BJ (cell line): ENCODE measurements around the gene MPRIP. TPM values are rescaled to one million over a fixed set of nuclear protein-coding genes. Genes with fewer than 3 reads are reported as not detected.
"Not testable (repeated sequence)": the region's sequence is repeated elsewhere in the genome, so short reads cannot be mapped to it uniquely, and the experiment has no call there.

Experiments used
- CTCF ChIA-PET: fragments of 350-600 bp; formaldehyde crosslinking; extraction: SDS; loops from one replicate; lab custom pipeline; 2021; ENCODE audit warnings: antibody characterized with exemption, inconsistent platforms; lab: Yijun Ruan, JAX
- POLR2A ChIA-PET: fragments of 300-600 bp; sonication (Branson Sonifier 250); formaldehyde crosslinking; extraction: SDS; loops from one replicate; lab custom pipeline; 2021; ENCODE audit warnings: antibody characterized with exemption; lab: Charles Lee
- DNase-seq: peaks from one replicate; pipeline ENCODE4 v3.0.0-alpha.2; 2011; ENCODE audit warnings: low read depth
- H3K27me3 ChIP-seq: 2 replicates; pipeline ENCODE4 v1.6.0; 2011; ENCODE audit warnings: low read length; ENCODE audit not compliant: control insufficient read depth, insufficient read depth
- H3K36me3 ChIP-seq: 2 replicates; pipeline ENCODE4 v1.5.1; 2011; ENCODE audit warnings: low read length; ENCODE audit not compliant: control insufficient read depth, insufficient read depth
- H3K4me3 ChIP-seq: 2 replicates; pipeline ENCODE4 v1.5.1; 2011; ENCODE audit warnings: low read depth, mild to moderate bottlenecking, control low read depth, low read length
- CTCF ChIP-seq: IDR thresholded peaks from 2 replicates; pipeline ENCODE4 v1.5.1; 2011; ENCODE audit warnings: low read depth, mild to moderate bottlenecking, control low read depth, inconsistent platforms, low read length, moderate library complexity; ENCODE audit not compliant: insufficient read depth
- polyA plus RNA-seq: library from polyadenylated mRNA; depleted of rRNA; stranded (reverse); fragments of >200 nt; gene quantifications from 2 replicates; pipeline ENCODE4 v1.2.3, GENCODE V29; 2011

The MPRIP gene
- polyA plus RNA-seq, 1 experiment: 149 TPM

- ChIA-PET POLR2A (no interaction called here), CTCF (no interaction called here)
- Histone ChIP-seq H3K27me3 (no peaks in the 10 kb centered on the region), H3K36me3 (no peaks in the 10 kb centered on the region), H3K4me3 (no peak overlapping the region)
- no peak for DNase-seq
- no peak for TF ChIP-seq CTCF
Measured at GRCh38 chr17:17015230-17015629, 27.0 kb upstream of the MPRIP start.

GRCh38 chr17:17016199-17017197 is 25.8 kb upstream of the MPRIP start:
- H3K36me3 ChIP-seq, H3K27me3 ChIP-seq, CTCF ChIA-PET, POLR2A ChIA-PET, DNase-seq, H3K4me3 ChIP-seq: not testable (repeated sequence)

GRCh38 chr17:17017343-17018014 is 24.8 kb upstream of the MPRIP start:
- TF ChIP-seq CTCF: no peak
- Histone ChIP-seq H3K27me3 (no peaks in the 10 kb centered on the region), H3K4me3 (no peak overlapping the region), H3K36me3 (no peaks in the 10 kb centered on the region)
- CTCF ChIA-PET: no interaction called here
- no peak for DNase-seq
- POLR2A ChIA-PET: no interaction called here

- Histone ChIP-seq H3K36me3 (no peaks in the 10 kb centered on the region), H3K4me3 (no peak overlapping the region), H3K27me3 (no peaks in the 10 kb centered on the region)
- no peak for TF ChIP-seq CTCF
- ChIA-PET POLR2A (no interaction called here), CTCF (no interaction called here)
- no peak for DNase-seq
Measured at GRCh38 chr17:17018021-17018441, 24.2 kb upstream of the MPRIP start.

GRCh38 chr17:17018612-17019429 is 23.4 kb upstream of the MPRIP start:
- CTCF ChIA-PET: interaction anchor here (0.6 to 0.7 kb wide), 2 partner anchors 8 to 262 kb away, joined by 3 read pairs; no protein-coding TSS in a partner anchor
- no peaks in the 10 kb centered on the region for H3K27me3 ChIP-seq
- POLR2A ChIA-PET: no interaction called here
- no peak overlapping the region for H3K4me3 ChIP-seq
- TF ChIP-seq CTCF: no peak
- no peaks in the 10 kb centered on the region for H3K36me3 ChIP-seq
- no peak for DNase-seq
